Stimulated activated naive CD4-positive, alpha-beta T cell treated with Interleukin-2 at 50 U/mL for 16 hours (primary cell): ENCODE measurements around the gene CCDC120.

ENCODE experiments used
- DNase-seq: peaks from one replicate; lab custom pipeline; 2025; lab: John Stamatoyannopoulos, UW

The CCDC120 gene

GRCh38 chrX:49058794-49059193 lies at the start of gene CCDC120:
CCDC120 (plus strand) TSS chrX:49058999; CDS start chrX:49062042, 3,043 bp downstream.
- no peak for DNase-seq

- no peak for DNase-seq
These were observed 39.7 kb upstream of the CCDC120 start for GRCh38 chrX:49019050-49019449.

GRCh38 chrX:49019599-49020249 lies 39.1 kb upstream of the CCDC120 start:
- DNase-seq = no peak

GRCh38 chrX:49029876-49030275 lies 28.9 kb upstream of the CCDC120 start:
- DNase-seq = no peak

- DNase-seq = no peak
These were observed 28.5 kb upstream of the CCDC120 start for GRCh38 chrX:49030283-49030682.

DNA sequence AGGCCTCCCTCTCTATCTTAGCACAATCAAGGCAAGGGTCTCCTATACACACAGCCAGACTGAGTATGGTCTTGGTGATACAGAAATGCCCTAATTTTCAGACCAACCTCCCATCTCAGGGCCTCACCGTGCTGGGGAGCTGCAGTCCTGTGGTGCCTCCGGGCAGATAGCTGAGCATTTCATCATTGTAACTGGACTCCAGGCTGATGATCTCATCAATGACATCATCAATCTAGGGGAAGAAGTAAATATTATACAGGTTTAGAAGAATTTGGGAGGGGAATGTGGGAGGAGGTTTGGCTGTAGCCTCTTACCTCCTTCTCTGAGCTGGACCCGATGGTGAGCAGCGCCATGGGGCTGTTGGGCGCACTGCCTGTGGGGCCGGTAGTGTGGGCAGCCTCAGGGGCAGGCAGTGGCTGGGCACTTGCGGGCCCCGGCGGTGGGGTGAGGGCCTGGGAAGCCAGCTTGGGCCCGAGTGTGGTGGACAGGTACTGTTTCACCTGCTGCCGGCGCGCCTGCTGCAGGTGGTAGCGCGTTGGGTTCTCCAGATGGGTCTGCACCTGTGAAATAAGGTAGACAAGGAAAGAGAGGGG lies 20.8 kb upstream of the CCDC120 start:
- DNase-seq = no peak

DNA sequence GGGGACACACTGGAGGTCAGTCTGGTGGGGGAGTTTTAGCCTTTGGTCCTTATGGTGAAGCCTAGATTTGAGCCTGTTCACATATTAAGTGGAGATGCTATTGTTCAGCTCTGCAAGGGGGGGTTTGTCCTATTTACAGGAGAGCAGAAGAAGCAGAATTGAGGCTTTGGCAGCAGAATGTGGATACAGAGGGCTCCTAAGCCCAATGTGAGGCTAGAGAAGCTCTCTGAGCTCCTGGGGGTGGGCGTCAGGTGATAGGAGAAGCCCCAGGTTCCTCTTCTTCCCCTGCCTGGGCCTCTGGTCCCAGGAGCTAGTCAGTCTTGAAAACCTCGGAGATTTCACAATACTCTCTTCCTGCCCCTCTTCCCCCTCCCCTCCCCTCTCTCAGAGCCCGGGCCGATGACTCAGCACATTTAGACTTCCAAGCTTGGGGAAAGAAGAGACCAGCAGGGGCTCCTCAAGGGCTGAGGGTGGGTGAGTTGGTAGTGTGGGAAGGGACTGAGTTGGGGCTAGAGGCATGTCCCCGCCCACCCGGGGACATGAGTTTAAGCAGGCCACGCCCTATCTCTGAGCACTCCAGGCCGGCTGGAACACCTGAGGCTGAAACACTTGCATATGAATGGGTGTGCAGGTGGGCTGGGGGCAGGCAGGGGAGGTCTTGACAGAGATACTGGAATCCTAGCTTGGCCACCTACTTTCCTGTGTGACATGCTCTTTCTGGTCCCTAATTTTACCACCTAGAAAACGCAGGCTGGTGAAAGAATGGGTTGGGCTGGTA lies 19.0 kb upstream of the CCDC120 start:
- DNase-seq = peak; percentile 31

DNA sequence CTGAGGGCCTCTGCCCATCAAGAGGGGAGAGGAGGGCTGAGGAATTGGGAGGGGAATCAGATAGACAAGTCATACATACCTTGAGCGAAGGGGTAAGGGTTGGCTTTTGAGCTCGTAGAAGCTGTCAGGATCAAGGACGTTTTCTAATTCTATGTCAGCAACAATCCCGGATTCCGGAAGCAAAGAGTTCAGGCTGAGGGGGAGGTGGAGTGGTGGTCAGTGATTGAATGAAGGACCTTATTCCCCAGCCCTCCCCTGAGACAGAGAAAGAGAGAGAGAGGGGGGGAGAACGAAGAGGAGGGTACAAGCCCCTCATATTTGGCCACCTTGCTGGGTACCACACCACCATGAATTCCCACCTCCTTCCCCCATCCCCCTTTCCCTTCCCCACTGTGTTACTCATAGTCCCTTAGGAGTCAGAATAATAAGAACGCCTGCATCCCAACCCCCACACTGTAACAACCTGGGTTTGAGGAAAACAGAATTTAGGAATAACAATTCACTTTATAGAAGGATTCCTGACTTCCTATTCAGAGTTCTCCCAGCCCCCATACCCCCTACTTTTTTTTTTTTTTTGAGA lies 18.3 kb upstream of the CCDC120 start:
- no peak for DNase-seq

DNA sequence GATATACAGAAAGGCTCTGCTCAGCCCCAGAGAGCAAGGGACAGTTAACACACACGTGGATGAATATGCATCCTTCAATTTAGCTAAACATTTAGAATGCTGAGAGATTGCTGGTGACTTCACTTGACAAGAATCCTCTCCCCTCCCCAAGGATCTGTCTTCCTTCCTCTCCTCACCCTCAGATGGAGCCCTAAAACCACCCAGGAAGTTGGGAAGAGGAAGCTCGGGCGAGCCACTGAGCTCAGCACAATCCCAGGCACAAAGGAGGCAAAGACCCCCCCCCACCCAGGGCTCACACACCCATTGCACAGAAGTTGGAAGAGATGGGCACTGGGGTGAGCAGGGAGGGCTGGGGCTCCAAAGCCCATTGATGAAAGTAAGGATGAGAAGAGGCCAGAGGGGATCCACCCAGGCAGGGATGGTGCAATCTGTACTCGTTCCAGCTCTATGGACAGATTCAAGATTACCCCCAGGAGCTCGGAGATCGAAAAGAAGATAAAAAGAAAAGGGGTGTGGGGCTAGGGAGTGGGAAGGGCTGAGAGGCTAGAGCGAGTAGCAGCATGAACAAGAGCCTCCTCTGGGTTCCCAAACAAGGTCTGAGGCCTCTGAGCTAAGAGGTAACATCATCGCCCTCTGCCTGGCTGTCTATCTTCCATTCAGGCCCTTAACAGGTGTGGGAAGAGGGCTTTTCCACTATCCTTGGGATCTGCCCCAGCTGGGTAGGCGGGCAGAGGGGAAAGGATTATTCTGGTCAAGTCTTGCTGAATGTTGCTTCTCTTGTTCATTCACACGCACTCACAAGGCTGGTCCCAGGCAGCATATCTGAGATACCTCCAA lies 16.8 kb upstream of the CCDC120 start:
- no peak for DNase-seq

GRCh38 chrX:49042581-49043219 lies 16.1 kb upstream of the CCDC120 start:
- DNase-seq = no peak

GRCh38 chrX:49043220-49043986 lies 15.4 kb upstream of the CCDC120 start, which contains the start of gene TFE3:
TFE3 (minus strand) TSS chrX:49043357; CDS start chrX:49043226, 131 bp downstream.
- peak; percentile 96 for DNase-seq

DNA sequence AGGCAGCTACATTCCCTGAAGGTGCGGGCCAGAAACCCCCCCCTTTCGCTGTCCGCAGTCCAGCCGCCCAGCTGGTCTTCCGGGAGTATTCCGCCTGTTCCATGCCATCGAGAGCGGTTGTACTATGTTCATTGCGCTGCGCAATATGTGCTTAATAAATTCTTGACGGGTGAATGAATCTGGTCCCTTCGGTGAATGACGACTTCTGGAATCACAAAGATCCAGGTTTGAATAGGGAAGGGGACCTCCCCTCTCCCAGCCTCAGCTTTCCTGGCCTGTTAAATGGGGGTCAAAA lies 14.9 kb upstream of the CCDC120 start:
- no peak for DNase-seq

GRCh38 chrX:49053223-49054072 lies 5.4 kb upstream of the CCDC120 start:
- peak; percentile 55 for DNase-seq

- DNase-seq = no peak
These were observed 4.6 kb upstream of the CCDC120 start for GRCh38 chrX:49054073-49054762.

- no peak for DNase-seq
These were observed 402 bp downstream of the CCDC120 start for GRCh38 chrX:49059201-49059600.

GRCh38 chrX:49059681-49060085 lies 884 bp downstream of the CCDC120 start:
- no peak for DNase-seq

- no peak for DNase-seq
These were observed 2.1 kb downstream of the CCDC120 start for GRCh38 chrX:49060914-49061313.

GRCh38 chrX:49061490-49061889 lies 2.7 kb downstream of the CCDC120 start:
- DNase-seq = no peak

DNA sequence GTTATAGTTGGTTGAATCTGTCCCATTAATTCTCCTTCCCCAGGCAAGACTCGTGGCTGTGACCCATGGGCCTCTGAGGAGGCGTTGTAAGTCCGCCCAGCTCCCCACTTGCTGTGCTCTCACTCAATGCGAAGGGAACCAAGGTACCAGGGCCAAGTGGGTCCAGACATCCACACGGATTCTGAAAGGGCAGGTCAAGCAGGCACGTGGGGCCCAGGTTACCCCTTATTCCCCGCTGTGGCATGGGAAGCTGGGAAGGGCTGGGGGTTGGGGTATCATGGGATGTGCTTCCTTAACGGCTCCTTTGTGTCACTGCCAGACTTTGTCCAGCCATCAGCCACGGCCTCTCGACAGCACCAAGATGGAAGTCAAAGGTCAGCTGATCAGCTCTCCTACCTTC lies 3.1 kb downstream of the CCDC120 start:
- DNase-seq = no peak
